K562 (cell line): ENCODE measurements around the gene VWA3B. TPM values are rescaled to one million over a fixed set of nuclear protein-coding genes. Genes with fewer than 3 reads are reported as not detected.

ENCODE experiments used
- ATAC-seq: fragments of 200-7000 bp; cut with Tn5 transposase; 3 replicates; pipeline ENCODE4 v1.9.1; 2020; ENCODE audit warnings: moderate library complexity
- BruUV-seq: library from RNA; stranded (reverse); fragments of 400-500 nt; replicated peaks from 2 replicates; lab custom pipeline; 2021; lab: Mats Ljungman, UMichigan
- CTCF ChIA-PET: fragments of 300-600 bp; formaldehyde crosslinking; extraction: SDS; loops from one replicate; lab custom pipeline; 2021; ENCODE audit warnings: low intra/inter-chr PET ratio; lab: Yijun Ruan, JAX
- POLR2A ChIA-PET: fragments of 300-600, 350-650 bp; sonication (Branson Sonifier 250); formaldehyde crosslinking; extraction: SDS; loops from one replicate; lab custom pipeline; 2021; ENCODE audit warnings: antibody characterized with exemption, inconsistent platforms; lab: Yijun Ruan, JAX
- DNase-seq, 4 experiments: peaks; one replicate each; pipeline versions ENCODE4 v3.0.0 to v3.0.0-alpha.2; 2011 to 2018; ENCODE audit warnings: low spot score in 3 of 4, mixed read lengths in 3 of 4; ENCODE audit errors: extremely low read depth in 1 of 4
- FAIRE-seq: peaks from 2 replicates; lab custom pipeline; 2011; peaks lifted over from hg19 to GRCh38; lab: Jason Lieb, UNC
- H2AFZ ChIP-seq: 2 replicates; pipeline ENCODE4 v1.6.0; 2011; ENCODE audit warnings: low read depth, low read length, control low read depth, inconsistent platforms
- H3K27ac ChIP-seq: fragments of 200-600 bp; 3 replicates; pipeline ENCODE4 v1.8.0; 2011; ENCODE audit warnings: low read depth, mild to moderate bottlenecking, control low read depth, inconsistent platforms, low read length, moderate library complexity, mixed read lengths; ENCODE audit errors: extremely low read depth
- H3K27me3 ChIP-seq, 2 experiments: fragments of 300-600 bp in 1 of 2; 2 replicates in 1 of 2; 3 replicates in 1 of 2; pipeline versions ENCODE4 v1.6.0 to v1.8.0; 2011; ENCODE audit warnings: inconsistent platforms in 2 of 2, low read length in 2 of 2, mild to moderate bottlenecking in 1 of 2, mixed read lengths in 1 of 2, moderate library complexity in 1 of 2; ENCODE audit not compliant: control insufficient read depth in 2 of 2, insufficient read depth in 2 of 2
- H3K36me3 ChIP-seq: fragments of 300-600 bp; 3 replicates; pipeline ENCODE4 v1.8.0; 2011; ENCODE audit warnings: mild to moderate bottlenecking, low read length, inconsistent platforms; ENCODE audit not compliant: control insufficient read depth, insufficient read depth
- H3K4me1 ChIP-seq, 2 experiments: fragments of 200-600 bp in 1 of 2; replicated peaks in 1 of 2; 2 replicates in 1 of 2; 3 replicates in 1 of 2; pipeline versions ENCODE4 v1.5.1 to v1.8.0; 2011; ENCODE audit warnings: inconsistent platforms in 2 of 2, low read length in 2 of 2, mild to moderate bottlenecking in 1 of 2, mixed read lengths in 1 of 2, moderate library complexity in 1 of 2; ENCODE audit not compliant: control insufficient read depth in 2 of 2, insufficient read depth in 2 of 2
- H3K4me2 ChIP-seq: 2 replicates; pipeline ENCODE4 v1.6.1; 2011; ENCODE audit warnings: low read length, control low read depth, inconsistent platforms, mixed read lengths; ENCODE audit not compliant: insufficient read depth
- H3K4me3 ChIP-seq: fragments of 200-600 bp; sonication (generic), shearing (Covaris generic); 2 replicates; pipeline ENCODE4 v1.5.1; 2016; ENCODE audit warnings: control low read depth, inconsistent platforms
- H3K79me2 ChIP-seq: fragments of 200-600 bp; 3 replicates; pipeline ENCODE4 v1.8.0; 2011; ENCODE audit warnings: low read length, inconsistent platforms; ENCODE audit not compliant: control insufficient read depth, insufficient read depth
- H3K9ac ChIP-seq, 2 experiments: 2 replicates each; pipeline versions ENCODE4 v1.6.0 to v1.6.1; 2011; ENCODE audit warnings: low read depth in 2 of 2, low read length in 2 of 2, control low read depth in 1 of 2, inconsistent platforms in 1 of 2, mild to moderate bottlenecking in 1 of 2, mixed read lengths in 1 of 2; ENCODE audit not compliant: insufficient read depth in 1 of 2
- H3K9me1 ChIP-seq: one replicate; pipeline ENCODE4 v1.6.0; 2011; ENCODE audit warnings: inconsistent platforms, mild to moderate bottlenecking, low read length, moderate library complexity; ENCODE audit not compliant: control insufficient read depth, insufficient read depth
- H3K9me3 ChIP-seq: replicated peaks from 2 replicates; pipeline ENCODE4 v1.5.1; 2011; ENCODE audit warnings: low read depth, low read length, inconsistent platforms; ENCODE audit not compliant: control insufficient read depth, insufficient read depth
- H4K20me1 ChIP-seq: replicated peaks from 2 replicates; pipeline ENCODE4 v1.6.1; 2011; ENCODE audit warnings: low read length, inconsistent platforms, mixed read lengths; ENCODE audit not compliant: control insufficient read depth, insufficient read depth
- E2F5 ChIP-seq: sonication (generic); formaldehyde crosslinking; IDR thresholded peaks from 2 replicates; pipeline ENCODE4 v1.8.0; 2022; ENCODE audit warnings: mild to moderate bottlenecking, missing genetic modification reagents
- NR0B1 ChIP-seq: fragments of 450-650 bp; IDR thresholded peaks from one replicate; pipeline ENCODE4 v1.6.1; 2018; ENCODE audit warnings: mild to moderate bottlenecking, moderate library complexity; ENCODE audit not compliant: partially characterized antibody
- POLR3G ChIP-seq: IDR thresholded peaks from 2 replicates; pipeline ENCODE4 v1.6.1; 2011; ENCODE audit not compliant: insufficient read length, insufficient replicate concordance; ENCODE audit errors: extremely low read depth
- STAT5B ChIP-seq: fragments of 250-450 bp; sonication (Bioruptor Pico); IDR thresholded peaks from 2 replicates; pipeline ENCODE4 v1.8.0; 2021; ENCODE audit warnings: mild to moderate bottlenecking, inconsistent platforms
- ZNF785 ChIP-seq: fragments of 250-450 bp; sonication (Bioruptor Pico); IDR thresholded peaks from 2 replicates; pipeline ENCODE4 v1.4.0; 2020; ENCODE audit warnings: mild to moderate bottlenecking
- ZSCAN32 ChIP-seq: fragments of 450-650 bp; formaldehyde crosslinking; IDR thresholded peaks from 2 replicates; pipeline ENCODE4 v1.4.0; 2020; ENCODE audit warnings: mild to moderate bottlenecking, moderate library complexity
- WGBS: fragments of 100-300 bp; shearing (Covaris generic); methylation state at CpG from one replicate; pipeline ENCODE4 v1.1.6; 2016; ENCODE audit warnings: low coverage, mixed read lengths; ENCODE audit not compliant: insufficient coverage; ENCODE audit errors: missing lambda C conversion rate; 5-methylcytosine and 5-hydroxymethylcytosine counted together
- in situ Hi-C: fragments of 300-500 bp; cut with MboI; formaldehyde crosslinking; loops from 4 replicates; pipeline ENCODE4 v1.15.0; 2018; ENCODE audit warnings: inconsistent platforms, mixed read lengths
- intact Hi-C: fragments of 100-400 bp; cut with micrococcal nuclease; formaldehyde crosslinking; loops from 2 replicates; pipeline ENCODE4 v1.14.2; 2022
- polyA plus RNA-seq, 8 experiments: library from polyadenylated mRNA; depleted of rRNA in 4 of 8; stranded (reverse) in 5 of 8; unstranded in 3 of 8; fragments of >200 nt; fragmentation: Nextera tagmentation in 2 of 8; fragmentation: Illumina TruSeq in 1 of 8; extraction: Ambion mirVana in 2 of 8; extraction: Trizol in 1 of 8; gene quantifications; 2 replicates each; pipeline versions ENCODE4 v1.2.1 to v1.2.3, GENCODE V29; 2011 to 2014; ENCODE audit warnings: inconsistent platforms in 1 of 8, missing spikeins in 1 of 8
- total RNA-seq, 7 experiments: library from RNA; depleted of rRNA in 6 of 7; stranded (reverse); fragments of >200 nt in 6 of 7; fragmentation: Illumina TruSeq in 2 of 7; extraction: Trizol in 2 of 7; gene quantifications; 2 replicates each; pipeline versions ENCODE4 v1.2.1 to v1.2.3, GENCODE V29; 2011 to 2021; ENCODE audit warnings: low replicate concordance in 1 of 7

The VWA3B gene
- total and polyA plus RNA-seq, 9 of the 15 experiments (the other 6 are each of a cell fraction or from before 2014, with no cell fraction given): not detected

- H3K4me2 ChIP-seq: no peak overlapping the region
- ChIA-PET CTCF (no interaction called here), POLR2A (no interaction called here)
- TF ChIP-seq ZNF785 (CRISPR knock-in tag) (no peak), ZSCAN32 (CRISPR knock-in tag) (no peak), NR0B1 (no peak), STAT5B (CRISPR knock-in tag) (no peak), E2F5 (CRISPR knock-in tag) (no peak), POLR3G (no peak)
- no peak overlapping the region for H3K9ac ChIP-seq
- no TSS peak for BruUV-seq
- WGBS: 0% methylated on average over 3 of the region's 3 CpGs
- intact Hi-C loops (no loop called here), in situ Hi-C loops (no loop called here)
- no peaks in the 10 kb centered on the region for H4K20me1 ChIP-seq
- H3K9me1 ChIP-seq: no peaks in the 10 kb centered on the region
- 0 out of 2 replicates have a peak, but pooled peaks cover 2% of the 10 kb centered on the region for H3K9me3 ChIP-seq
- H3K4me3 ChIP-seq: no peak overlapping the region
- DNase-seq (no peak), FAIRE-seq (no peak), ATAC-seq (no peak)
- peaks cover 8 to 9% of the 10 kb centered on the region in 2 experiments; a peak in 3 of 5 replicates for H3K27me3 ChIP-seq
- peaks cover 0 to under 1% of the 10 kb centered on the region in 2 experiments; a peak in 1 of 5 replicates for H3K4me1 ChIP-seq
- H3K36me3 ChIP-seq: no peaks in the 10 kb centered on the region
- no peak overlapping the region for H2AFZ ChIP-seq
- no peaks in the 10 kb centered on the region for H3K79me2 ChIP-seq
- H3K27ac ChIP-seq: no peak overlapping the region
Observed at GRCh38 chr2:98317214-98317613, 230.2 kb downstream of the VWA3B start.
